ENCODE measurements around the gene EPS15. TPM values are rescaled to one million over a fixed set of nuclear protein-coding genes. Genes with fewer than 3 reads are reported as not detected.
"Not testable (repeated sequence)": the region's sequence is repeated elsewhere in the genome, so short reads cannot be mapped to it uniquely, and the experiment has no call there.

EPS15 gene
- total RNA-seq, 1 donor, result 108 TPM

- no peak for TF ChIP-seq CTCF (IDR thresholded peaks at IDR 0.05; ENCODE audit: insufficient read depth, low read length)
- peak; percentile 65 for DNase-seq (ENCODE audit: low read depth)
- no peak overlapping the region for H3K4me3 ChIP-seq (ENCODE audit: low read depth, low read length)
Measured at GRCh38 chr1:51482881-51483280, 36.2 kb downstream of the EPS15 start.

- DNase-seq (ENCODE audit: low read depth); H3K4me3 ChIP-seq (ENCODE audit: low read depth, low read length): not testable (repeated sequence)
Measured at GRCh38 chr1:51474832-51475620, 44.0 kb downstream of the EPS15 start.

GRCh38 chr1:51473331-51474115, 45.5 kb downstream of the EPS15 start:
- TF ChIP-seq CTCF (IDR thresholded peaks at IDR 0.05; ENCODE audit: insufficient read depth, low read length), result no peak
- no peak overlapping the region for H3K4me3 ChIP-seq (ENCODE audit: low read depth, low read length)
- DNase-seq (ENCODE audit: low read depth), result no peak

GRCh38 chr1:51472359-51472758, 46.7 kb downstream of the EPS15 start:
- TF ChIP-seq CTCF (IDR thresholded peaks at IDR 0.05; ENCODE audit: insufficient read depth, low read length), result no peak
- no peak overlapping the region for H3K4me3 ChIP-seq (ENCODE audit: low read depth, low read length)
- peak; percentile 51 for DNase-seq (ENCODE audit: low read depth)

- no peak for TF ChIP-seq CTCF (IDR thresholded peaks at IDR 0.05; ENCODE audit: insufficient read depth, low read length)
- no peak overlapping the region for H3K4me3 ChIP-seq (ENCODE audit: low read depth, low read length)
- no peak for DNase-seq (ENCODE audit: low read depth)
Measured at GRCh38 chr1:51469518-51469917, 49.5 kb downstream of the EPS15 start.

- no peak overlapping the region for H3K4me3 ChIP-seq (ENCODE audit: low read depth, low read length)
- no peak for DNase-seq (ENCODE audit: low read depth)
- TF ChIP-seq CTCF (IDR thresholded peaks at IDR 0.05; ENCODE audit: insufficient read depth, low read length), result no peak
Measured at GRCh38 chr1:51464828-51465227, 54.2 kb downstream of the EPS15 start.

GRCh38 chr1:51463561-51463960, 55.5 kb downstream of the EPS15 start:
- DNase-seq (ENCODE audit: low read depth), result peak; percentile 45
- no peak overlapping the region for H3K4me3 ChIP-seq (ENCODE audit: low read depth, low read length)
- TF ChIP-seq CTCF (IDR thresholded peaks at IDR 0.05; ENCODE audit: insufficient read depth, low read length), result no peak

- H3K4me3 ChIP-seq (ENCODE audit: low read depth, low read length); DNase-seq (ENCODE audit: low read depth): not testable (repeated sequence)
Measured at GRCh38 chr1:51462289-51462688, 56.8 kb downstream of the EPS15 start.

Data from fibroblast of the aortic adventitia (primary cell).